Activated CD8-positive, alpha-beta memory T cell treated with anti-CD3 and anti-CD28 coated beads, Interleukin-2, amount 50 U/mL, for 24 hours (primary cell): ENCODE results near the gene TPBGL.

Experiments used
- DNase-seq: peaks from one replicate; pipeline ENCODE4 v3.0.0-alpha.2; 2020; ENCODE audit errors: extremely low read depth

Gene TPBGL, protein sequence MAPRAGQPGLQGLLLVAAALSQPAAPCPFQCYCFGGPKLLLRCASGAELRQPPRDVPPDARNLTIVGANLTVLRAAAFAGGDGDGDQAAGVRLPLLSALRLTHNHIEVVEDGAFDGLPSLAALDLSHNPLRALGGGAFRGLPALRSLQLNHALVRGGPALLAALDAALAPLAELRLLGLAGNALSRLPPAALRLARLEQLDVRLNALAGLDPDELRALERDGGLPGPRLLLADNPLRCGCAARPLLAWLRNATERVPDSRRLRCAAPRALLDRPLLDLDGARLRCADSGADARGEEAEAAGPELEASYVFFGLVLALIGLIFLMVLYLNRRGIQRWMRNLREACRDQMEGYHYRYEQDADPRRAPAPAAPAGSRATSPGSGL

DNA sequence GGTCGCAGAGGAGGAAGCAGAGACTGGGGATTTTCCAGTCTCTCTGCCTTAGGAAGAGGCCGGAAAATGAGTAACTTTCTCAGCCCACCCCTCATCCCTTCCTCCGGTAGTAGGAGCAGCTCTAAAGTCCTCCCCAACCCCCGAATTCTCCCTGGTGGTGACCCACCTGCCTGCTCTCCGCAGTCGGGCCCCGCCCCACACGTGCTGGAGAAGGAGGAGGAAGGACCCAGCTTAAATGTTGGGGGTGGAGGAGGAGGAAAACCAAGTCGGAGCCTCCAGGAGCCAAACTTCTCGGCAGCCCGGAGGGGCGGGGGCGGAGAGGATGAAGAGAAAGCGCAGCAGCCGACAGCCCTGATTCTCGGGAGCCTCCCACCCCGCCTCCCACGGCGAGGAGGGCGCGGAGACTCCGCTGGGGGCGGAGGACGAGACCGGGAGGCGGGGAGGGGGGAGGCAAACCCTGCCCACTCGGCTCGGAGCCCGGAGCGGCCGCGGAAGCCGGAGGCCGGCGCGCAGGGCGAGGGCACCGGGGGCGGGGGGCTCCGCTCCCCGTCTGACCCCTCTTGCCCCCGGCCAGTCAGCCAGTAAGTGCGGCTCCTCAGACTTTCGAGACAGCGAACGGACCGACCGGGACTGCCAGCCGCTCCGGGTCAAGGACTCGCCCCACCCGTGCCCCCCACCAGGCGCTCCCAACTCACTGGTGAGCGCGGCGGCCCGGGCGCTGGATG is at the start of gene TPBGL:
TPBGL (plus strand) TSS at position 464 of the 725 bp plus-strand sequence. CDS start 276 bp downstream, outside the sequence.
- no peak for DNase-seq

DNA sequence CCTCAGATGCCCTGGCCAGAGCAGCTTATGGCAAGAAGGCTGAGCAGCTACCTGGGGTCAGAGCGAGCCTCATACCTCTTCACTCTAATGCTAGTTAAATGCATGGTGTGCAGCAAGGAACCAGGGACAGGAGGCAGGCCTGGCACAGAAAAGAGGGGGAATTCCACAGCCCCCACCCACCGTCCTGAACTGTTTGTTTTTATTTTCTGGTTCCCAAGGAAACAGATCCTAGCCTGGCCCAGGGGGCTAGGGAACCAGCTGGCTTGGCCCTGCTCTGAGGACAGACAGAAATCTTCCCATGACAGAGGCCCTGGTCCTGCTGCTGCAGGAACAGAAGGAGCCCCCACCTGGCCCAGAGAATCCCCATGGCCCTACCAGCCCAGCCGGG is 49.2 kb upstream of the TPBGL start:
- DNase-seq, result no peak

DNA sequence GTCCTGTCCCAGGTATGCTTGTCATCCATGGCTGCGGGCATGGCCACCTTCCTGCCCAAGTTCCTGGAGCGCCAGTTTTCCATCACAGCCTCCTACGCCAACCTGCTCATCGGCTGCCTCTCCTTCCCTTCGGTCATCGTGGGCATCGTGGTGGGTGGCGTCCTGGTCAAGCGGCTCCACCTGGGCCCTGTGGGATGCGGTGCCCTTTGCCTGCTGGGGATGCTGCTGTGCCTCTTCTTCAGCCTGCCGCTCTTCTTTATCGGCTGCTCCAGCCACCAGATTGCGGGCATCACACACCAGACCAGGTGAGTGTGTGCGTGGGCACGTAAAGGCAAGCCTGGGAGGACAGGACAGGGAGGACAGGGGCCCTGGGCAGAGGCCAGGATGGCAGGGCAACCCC is 47.3 kb upstream of the TPBGL start:
- no peak for DNase-seq

DNA sequence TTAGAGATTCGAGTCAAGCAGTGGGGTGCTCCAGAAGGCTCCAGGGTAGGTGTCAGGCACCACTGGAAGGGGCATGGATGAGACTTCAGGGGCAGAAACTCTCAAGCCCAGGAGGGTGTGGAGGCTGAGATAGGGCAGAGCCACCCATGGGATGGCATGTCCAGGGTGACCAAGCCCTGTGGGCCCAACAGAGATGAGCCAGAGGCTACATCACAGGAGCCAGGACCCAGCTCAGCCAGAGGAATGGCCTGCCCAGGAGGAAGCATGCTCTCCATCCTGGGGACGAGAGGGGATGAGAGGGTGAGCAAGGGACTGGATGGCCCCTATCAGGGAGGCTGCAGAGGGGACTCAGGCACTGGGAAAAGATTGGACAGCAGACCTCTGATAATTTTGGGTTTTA is 46.9 kb upstream of the TPBGL start:
- DNase-seq, result no peak

DNA sequence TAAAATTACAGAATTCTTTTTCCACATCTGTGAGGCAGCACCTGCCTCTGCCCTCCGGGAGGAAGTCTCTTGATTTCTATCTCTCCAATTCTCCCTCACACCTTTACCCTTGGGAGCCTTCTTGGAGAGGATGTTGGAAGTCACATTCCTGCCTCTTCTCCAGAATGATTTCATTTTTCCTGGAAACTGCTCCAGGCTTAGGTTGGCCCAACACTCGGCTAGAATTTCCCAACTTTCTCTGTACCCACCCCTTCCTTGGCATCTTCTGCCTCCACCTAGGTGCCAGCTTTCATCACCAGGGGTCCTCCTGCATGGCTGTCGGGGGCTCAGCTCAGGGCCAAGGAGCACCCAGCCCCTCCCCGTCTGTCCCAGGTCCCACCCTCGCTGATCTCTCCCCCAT is 46.4 kb upstream of the TPBGL start:
- DNase-seq, result no peak

DNA sequence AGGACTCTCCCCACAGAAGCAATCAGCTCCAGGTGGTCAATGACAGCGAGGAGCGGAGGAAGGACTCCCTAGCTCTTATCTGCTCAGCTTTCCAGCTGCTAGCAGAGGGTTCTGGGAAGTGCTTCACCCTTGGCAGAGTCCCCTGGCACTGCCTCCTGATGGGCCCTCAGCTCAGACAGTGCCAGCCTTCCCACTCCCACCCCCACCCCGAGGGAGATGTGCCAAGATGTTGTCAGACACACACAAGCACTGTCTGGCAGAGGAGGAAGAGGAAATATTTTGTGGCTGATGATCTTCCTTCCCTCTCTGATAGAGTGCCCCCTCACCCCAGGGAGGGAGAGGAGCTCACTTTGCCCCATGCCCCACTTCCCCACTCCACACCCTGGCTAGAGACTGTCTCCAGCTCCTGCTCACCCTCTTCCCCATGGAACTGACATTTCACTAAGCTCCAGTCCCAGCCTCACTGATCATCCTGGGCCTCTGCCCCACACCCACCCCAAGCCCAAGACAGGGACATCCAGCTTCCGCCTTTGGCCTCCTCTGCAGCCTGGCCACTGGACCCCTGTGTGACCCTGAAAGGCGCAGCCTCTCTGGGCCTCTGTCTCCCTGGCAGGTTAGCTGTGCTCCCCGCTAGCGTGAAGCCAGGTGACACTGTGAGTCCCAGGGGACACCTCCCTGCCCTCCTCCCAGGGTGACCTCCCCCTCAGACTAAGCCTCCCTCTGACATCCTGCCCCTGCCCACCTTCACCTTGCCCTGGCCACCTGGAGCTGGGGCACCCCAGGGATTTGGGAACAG is 45.2 kb upstream of the TPBGL start:
- DNase-seq, result no peak

DNA sequence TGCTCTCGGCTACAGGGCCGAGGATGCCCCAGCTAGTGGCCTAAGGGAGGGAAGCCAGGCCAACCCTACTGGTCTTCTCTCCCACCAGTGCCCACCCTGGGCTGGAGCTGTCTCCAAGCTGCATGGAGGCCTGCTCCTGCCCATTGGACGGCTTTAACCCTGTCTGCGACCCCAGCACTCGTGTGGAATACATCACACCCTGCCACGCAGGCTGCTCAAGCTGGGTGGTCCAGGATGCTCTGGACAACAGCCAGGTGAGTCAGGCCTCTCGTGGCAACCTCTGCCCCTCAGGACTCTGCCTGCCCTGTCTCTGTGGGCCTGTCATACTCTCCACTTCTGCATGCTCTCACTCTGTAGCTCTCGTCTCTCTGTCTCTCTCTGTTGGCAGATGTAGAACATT is 44.1 kb upstream of the TPBGL start:
- DNase-seq, result no peak

DNA sequence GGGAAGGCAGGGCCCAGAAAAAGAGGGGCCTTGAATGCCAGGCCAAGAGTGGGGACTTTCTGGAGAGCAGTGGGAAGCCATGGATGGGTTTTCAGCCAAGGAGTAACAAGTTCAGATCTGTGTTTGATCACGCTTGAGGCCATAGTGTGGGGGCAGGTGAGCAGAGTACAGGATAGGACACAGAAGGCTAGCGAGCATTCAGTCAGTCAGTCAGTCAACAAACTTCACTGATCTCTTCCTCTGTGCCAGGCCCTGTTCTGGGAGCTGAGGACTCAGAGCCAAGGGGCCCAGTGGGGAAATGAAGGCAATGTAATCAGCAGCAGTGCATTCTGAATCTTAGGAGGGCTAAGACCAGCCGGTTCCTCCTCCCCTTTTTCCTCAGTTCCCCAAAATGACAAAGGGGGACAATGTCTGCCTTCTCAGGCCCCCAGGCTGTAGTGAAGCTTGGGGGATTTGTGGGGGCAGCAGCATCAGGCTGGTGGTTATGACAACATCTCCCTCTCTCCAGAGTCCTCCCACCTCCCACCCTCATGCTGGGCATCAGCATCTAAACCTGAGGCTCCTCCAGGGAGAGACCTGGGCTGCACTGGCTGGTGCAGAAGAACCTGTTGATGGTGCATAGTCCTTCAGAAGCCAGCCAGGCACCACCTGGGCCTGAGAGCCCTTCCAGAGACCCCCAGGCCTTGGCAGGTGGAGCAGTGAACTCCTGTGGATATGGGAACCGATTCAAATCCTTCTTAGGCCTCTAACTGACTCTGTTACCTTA is 42.9 kb upstream of the TPBGL start:
- DNase-seq, result no peak

DNA sequence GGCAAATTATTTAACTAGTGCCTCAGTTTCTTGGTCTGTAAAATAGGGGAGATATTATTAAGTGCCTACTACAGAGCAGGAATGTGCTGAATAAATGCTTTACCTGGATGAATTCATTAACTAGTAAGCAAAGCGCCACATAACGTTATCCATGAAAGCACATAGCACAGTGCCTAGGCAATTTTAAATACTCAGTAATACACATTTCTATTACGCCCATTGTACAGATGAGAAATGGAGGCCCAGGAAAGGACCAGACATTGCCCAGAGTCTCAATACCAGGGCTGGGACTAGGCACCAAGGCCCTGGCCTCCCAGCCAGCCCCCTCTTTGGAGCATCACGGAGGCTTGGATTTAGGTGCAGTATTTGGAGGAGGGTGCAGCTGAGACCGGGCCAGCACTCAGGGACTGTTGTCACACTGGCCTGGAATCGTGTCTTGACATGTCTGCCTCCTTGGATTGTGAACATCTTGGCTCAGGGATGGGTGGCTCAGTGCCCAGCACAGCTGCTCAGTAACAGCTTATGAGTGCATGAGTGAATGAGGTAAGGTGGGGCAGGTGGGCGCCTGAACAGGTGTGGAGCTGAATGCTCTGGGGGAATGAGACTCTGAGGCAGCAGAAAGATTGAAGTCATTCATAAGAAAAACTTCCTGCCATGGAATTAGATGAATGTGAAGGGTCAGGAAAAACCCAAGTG is 42.1 kb upstream of the TPBGL start:
- DNase-seq, result no peak

DNA sequence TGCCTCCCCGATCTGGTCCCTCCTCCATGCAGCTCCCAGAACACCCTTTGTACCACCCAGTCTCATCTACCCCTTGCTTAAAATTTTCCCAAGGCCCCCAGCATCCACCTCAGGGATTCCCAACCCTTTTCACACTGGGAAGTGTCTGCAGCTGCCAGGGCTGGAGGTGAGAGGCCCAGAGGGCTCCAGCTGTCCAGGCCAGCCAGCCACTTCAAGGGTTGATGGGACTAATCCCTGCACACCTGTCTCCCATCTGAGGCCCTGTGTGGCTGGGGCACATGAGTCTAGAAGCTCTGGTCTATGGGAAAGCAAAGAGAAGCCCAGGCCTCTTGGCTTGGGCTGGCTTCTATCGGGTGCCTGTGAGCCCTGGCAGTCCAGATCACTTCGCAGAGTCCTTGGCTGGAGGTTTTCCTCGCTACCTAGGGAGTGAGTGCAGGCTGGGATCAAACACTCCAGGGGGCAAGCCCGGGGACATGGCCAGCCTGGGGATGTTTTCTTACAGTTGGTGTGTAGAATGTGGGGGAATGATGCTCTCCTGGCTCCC is 41.1 kb upstream of the TPBGL start:
- no peak for DNase-seq

DNA sequence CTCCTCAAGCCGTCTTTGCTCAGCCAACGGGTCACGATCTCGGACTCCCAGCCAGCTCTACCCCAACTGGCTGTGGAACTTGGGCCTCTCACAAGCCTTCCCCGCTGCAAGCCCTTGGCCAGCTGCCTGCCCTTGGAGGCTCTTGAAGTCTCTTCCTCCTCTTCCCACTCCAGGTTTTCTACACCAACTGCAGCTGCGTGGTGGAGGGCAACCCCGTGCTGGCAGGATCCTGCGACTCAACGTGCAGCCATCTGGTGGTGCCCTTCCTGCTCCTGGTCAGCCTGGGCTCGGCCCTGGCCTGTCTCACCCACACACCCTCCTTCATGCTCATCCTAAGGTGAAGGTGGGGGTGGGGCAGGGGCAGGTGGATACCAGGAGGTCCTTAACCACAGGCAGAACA is 40.5 kb upstream of the TPBGL start:
- no peak for DNase-seq

DNA sequence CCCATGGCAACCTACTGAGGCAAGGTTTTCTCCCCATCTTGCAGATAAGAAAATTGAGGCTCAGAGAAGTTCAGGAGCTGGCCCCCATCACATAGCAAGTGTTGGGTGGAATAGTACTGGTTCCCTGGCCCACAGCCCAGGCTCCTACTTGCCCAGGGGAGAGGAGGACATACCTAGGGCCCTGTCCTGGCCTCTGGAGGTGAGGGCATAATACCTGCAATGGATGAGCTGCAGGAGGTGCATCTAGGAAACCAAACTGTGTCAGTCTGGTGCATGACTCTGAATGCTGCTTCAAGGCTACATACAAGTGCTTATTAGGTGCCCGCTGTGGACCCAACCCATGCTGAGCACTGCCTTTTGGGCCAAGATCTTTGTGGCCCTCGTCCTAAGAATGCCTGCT is 40.0 kb upstream of the TPBGL start:
- no peak for DNase-seq

DNA sequence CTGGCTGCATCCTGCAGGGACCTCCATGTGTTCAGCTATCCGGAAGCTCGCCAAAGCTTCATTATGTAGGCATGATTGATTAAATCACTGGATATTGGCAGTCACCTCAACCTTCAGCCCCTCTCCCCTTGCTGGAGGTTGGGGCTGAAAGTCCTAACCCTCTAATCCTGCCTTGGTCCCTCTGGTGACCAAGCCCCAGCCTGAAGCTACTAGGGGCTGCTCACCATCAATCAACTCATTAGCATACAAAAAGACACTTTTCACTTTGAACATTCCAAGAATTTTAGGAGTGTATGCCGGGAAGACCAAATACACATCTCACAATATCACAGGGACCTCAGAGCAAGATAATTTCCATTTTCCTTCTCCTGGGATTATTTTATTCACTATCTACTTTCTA is 38.8 kb upstream of the TPBGL start:
- DNase-seq, result no peak

DNA sequence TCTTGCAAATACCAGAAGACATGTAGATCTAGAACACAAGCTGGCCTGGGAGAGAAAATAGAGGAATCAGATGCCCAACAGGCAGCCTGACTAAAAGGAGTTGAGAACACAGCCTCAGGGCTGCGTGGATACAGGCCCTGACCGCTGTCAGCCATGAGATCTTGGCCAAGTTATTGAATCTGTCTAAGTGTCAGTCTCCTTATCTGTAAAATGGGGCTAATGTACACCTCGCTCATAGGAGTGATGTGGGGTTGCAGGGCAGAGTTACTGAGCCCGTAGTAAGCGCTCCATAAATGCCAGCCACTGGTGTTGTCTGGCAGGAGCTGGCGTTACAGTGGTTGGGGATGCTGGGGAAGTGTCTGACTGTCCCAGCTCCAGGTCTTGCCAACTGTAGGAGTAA is 38.4 kb upstream of the TPBGL start:
- no peak for DNase-seq

DNA sequence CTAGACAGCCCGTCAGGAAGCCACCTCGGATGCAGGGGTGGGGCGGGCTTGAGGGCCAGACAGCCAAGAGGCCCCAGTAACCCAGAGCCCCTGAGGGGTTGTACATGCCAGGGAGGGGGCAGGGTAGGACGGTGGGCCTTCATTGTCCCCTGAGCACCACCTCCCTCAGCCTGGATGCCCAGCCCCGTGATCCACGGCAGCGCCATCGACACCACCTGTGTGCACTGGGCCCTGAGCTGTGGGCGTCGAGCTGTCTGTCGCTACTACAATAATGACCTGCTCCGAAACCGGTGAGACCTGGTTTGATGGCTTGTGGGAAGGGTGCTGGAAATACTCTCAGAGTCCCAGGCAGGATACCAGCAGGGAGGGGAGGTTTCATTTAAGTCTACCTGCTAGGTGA is 37.4 kb upstream of the TPBGL start:
- DNase-seq, result no peak

DNA sequence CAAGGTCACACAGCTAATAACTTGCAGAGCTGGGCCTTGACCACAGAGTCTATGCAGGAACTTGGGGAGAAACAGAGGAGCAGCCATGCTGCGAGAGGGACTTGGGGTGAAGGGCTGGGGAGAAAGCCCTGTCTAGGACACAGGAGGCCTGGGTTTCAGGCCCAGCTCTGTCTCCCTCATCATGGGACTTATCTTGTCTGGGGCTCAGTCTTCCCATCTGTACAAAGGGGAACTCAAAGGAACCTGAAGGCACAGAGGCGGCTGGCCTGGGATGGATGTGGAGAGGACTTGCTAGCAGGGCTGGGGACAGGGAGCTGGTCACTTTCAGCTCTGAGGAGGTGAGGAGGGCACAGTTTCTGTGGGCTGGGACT is 36.9 kb upstream of the TPBGL start:
- DNase-seq, result no peak

DNA sequence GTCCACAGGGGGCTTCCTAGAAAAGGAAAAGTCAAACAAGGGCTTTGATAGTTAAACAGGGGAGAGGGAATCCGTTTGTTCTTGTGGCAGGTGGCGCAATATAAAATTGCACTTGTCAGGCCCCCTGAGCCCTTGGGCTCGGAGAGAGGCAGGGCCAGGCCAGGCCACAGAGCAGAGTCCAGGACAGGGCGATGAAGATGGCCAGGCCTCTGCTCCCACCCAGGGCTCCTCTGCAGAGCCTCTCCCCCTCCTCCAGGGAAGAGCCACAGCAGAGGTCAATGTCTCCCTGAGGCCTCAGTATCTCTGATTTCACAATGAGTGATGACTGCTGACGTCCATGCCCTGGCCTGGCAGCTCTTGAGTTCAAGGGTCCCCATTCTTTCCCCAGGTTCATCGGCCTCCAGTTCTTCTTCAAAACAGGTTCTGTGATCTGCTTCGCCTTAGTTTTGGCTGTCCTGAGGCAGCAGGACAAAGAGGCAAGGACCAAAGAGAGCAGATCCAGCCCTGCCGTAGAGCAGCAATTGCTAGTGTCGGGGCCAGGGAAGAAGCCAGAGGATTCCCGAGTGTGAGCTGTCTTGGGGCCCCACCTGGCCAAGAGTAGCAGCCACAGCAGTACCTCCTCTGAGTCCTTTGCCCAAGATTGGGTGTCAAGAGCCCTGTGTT is 36.4 kb upstream of the TPBGL start:
- DNase-seq, result no peak

DNA sequence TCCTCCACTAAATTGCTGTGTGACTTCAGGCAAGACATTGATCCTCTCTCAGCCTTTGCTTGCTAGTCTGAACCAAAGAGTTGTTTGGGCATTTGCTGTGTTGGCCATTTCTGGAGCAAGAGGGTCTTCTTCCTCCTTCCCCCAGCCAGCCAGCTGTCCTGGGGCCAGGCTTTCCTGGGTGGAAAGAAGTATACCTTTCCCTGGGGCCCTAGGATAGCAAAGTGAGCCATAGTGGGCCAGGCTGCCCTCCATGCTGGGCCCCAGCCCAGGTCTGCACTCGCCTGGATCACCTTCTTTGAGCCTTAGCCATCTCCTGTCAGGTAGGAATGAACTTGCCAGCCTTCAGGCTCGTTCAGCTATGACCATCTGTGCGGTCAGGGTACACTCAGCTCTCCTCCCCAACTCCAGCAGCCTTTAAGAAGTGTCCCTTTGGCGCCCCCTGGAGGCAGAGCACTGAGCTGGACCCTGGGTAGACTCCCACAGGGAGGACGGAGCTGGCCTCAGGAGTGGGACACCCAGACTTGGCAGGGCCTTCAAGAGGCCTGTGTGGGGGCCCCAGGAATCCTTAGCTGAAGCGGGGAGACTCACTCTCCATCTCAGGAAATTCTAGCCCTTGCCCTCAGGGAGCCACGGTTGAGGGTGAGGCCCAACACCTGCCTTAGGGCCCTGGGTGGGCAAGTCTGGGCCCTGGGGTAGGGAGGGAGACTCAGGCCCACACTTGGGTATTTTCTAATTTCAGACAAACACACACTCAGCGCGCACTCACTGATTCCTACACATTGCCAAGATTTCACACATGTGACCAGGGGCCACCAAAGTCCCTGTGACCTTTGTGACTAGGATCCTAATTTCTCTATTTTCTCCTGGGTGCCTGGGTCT is 35.6 kb upstream of the TPBGL start:
- peak; percentile 49 for DNase-seq

DNA sequence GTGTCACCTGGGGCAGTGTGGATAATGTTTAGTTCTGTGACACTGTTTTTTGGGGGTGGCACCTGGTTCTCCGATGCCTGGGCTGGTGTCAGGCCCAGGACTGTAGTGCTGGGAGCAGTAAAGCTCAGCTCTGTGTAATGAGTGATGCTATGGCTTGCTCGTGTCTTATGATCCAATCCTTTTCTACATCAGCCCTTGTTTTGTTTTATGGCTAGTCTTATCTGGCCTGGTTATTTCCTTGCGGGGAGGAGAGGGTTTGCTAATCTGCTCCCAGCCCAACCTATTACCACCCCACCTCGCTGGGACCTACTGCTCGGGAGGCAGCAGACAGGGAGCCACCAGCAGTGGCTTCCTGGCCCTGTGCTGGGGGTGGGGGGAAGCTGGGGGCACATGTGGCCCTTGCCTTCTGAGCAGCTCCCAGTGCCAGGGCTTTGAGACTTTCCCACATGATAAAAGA is 35.0 kb upstream of the TPBGL start:
- no peak for DNase-seq
